ENCODE results near the gene DDX52. TPM values are rescaled to one million over a fixed set of nuclear protein-coding genes. Genes with fewer than 3 reads are reported as not detected.

The DDX52 gene
- total and polyA plus RNA-seq, 2 of the 8 experiments (the other 6 are each of a cell fraction or from before 2014, with no cell fraction given) = 10.0 to 45.9 TPM

DNA sequence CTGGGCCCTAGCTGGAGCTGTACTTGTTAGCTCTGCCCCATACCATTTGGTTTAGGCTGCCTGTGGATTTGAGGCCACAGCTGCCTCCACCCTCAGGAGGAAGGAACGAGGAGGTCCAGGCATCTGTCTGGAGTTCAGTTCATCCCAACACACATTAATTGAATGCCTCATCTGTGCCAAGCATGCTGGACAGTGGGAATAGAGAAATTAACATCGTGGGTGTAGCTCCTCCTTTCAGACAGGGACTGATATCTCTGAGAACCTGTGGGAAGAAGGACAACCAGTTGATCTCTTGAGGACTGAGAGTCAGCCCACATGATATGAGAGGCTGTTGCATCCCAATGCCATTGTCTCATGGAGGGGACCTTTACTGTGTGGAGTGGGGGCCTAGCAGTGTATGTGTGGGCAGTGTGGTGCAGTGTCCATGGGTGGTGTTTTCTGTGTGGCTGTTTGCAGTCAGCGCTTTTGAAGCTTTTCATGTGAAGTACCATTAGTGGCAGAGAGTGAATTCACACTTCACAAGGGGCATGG, 29.4 kb upstream of the DDX52 start (continued):
- TF ChIP-seq, protein P1, sequence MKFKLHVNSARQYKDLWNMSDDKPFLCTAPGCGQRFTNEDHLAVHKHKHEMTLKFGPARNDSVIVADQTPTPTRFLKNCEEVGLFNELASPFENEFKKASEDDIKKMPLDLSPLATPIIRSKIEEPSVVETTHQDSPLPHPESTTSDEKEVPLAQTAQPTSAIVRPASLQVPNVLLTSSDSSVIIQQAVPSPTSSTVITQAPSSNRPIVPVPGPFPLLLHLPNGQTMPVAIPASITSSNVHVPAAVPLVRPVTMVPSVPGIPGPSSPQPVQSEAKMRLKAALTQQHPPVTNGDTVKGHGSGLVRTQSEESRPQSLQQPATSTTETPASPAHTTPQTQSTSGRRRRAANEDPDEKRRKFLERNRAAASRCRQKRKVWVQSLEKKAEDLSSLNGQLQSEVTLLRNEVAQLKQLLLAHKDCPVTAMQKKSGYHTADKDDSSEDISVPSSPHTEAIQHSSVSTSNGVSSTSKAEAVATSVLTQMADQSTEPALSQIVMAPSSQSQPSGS (IDR thresholded peaks at IDR 0.05; ENCODE audit: low read length) = no peak

All from H1 (cell line).